Suprapubic skin (tissue), 4 donors: ENCODE results near the gene NEDD9. TPM values are rescaled to one million over a fixed set of nuclear protein-coding genes. Genes with fewer than 3 reads are reported as not detected.

Experiments
- DNase-seq, 2 donors: peaks; one replicate each; pipeline ENCODE4 v3.0.0-alpha.2; 2019; ENCODE audit warnings: low spot score in 2 of 2
- H3K27ac ChIP-seq: fragments of 200-600 bp; sonication (generic); one replicate; pipeline ENCODE4 v1.5.1; 2019
- H3K27me3 ChIP-seq: fragments of 200-600 bp; sonication (generic); one replicate; pipeline ENCODE4 v1.5.1; 2019
- H3K36me3 ChIP-seq: fragments of 200-600 bp; sonication (generic); one replicate; pipeline ENCODE4 v1.5.1; 2019
- H3K4me1 ChIP-seq: fragments of 200-600 bp; sonication (generic); one replicate; pipeline ENCODE4 v1.5.1; 2019
- H3K4me3 ChIP-seq: fragments of 200-600 bp; sonication (generic); one replicate; pipeline ENCODE4 v1.5.1; 2019; ENCODE audit warnings: mild to moderate bottlenecking
- H3K9me3 ChIP-seq: fragments of 200-600 bp; sonication (generic); one replicate; pipeline ENCODE4 v1.5.1; 2019
- CTCF ChIP-seq, 2 donors: fragments of 200-600 bp in 1 of 2; fragments of 450-650 bp in 1 of 2; sonication (generic) in 1 of 2; IDR thresholded peaks; one replicate each; pipeline ENCODE4 v1.5.1; 2016 to 2019; ENCODE audit warnings: antibody characterized with exemption in 2 of 2, mild to moderate bottlenecking in 1 of 2, moderate library complexity in 1 of 2
- EP300 ChIP-seq: sonication (generic); formaldehyde crosslinking; IDR thresholded peaks from one replicate; pipeline ENCODE4 v1.6.1; 2017; ENCODE audit warnings: antibody characterized with exemption
- POLR2A ChIP-seq, 2 donors: fragments of 450-650 bp; IDR thresholded peaks; one replicate each; pipeline ENCODE4 v1.6.1; 2017; ENCODE audit warnings: antibody characterized with exemption in 2 of 2, mild to moderate bottlenecking in 2 of 2, moderate library complexity in 2 of 2
- POLR2AphosphoS5 ChIP-seq, 3 donors: sonication (generic); formaldehyde crosslinking; IDR thresholded peaks; one replicate each; pipeline ENCODE4 v1.6.1; 2017; ENCODE audit warnings: antibody characterized with exemption in 3 of 3
- WGBS: methylation state at CpG from one replicate; pipeline ENCODE4 v1.1.5; 2018; 5-methylcytosine and 5-hydroxymethylcytosine counted together
- total RNA-seq, 4 donors: library from RNA; depleted of rRNA; stranded (reverse); fragments of >200 nt; gene quantifications; one replicate each; pipeline ENCODE4 v1.1.0, GENCODE V29; 2016

NEDD9 gene
- total RNA-seq, 4 donors from 2014 or later: 18.3 to 29.8 (median 22.4) TPM

- no peak for DNase-seq
- H3K27me3 ChIP-seq: no peaks in the 10 kb centered on the region
- TF ChIP-seq POLR2AphosphoS5 (IDR thresholded peaks at IDR 0.05) (no peak), CTCF (IDR thresholded peaks at IDR 0.05) (no peak), EP300 (no peak), POLR2A (IDR thresholded peaks at IDR 0.05) (no peak)
- peaks cover 66% of the 10 kb centered on the region for H3K36me3 ChIP-seq
- H3K4me1 ChIP-seq: peaks cover 4% of the 10 kb centered on the region
- no peak overlapping the region for H3K27ac ChIP-seq
- H3K4me3 ChIP-seq: no peak overlapping the region
- H3K9me3 ChIP-seq: no peaks in the 10 kb centered on the region
- 93% methylated on average over 17 of the region's 21 CpGs for WGBS
These were observed 42.4 kb downstream of the NEDD9 start for GRCh38 chr6:11189865-11190624.

GRCh38 chr6:11188161-11188915 is 44.1 kb downstream of the NEDD9 start:
- no peaks in the 10 kb centered on the region for H3K9me3 ChIP-seq
- no peak for DNase-seq
- no peak overlapping the region for H3K4me3 ChIP-seq
- H3K27me3 ChIP-seq: no peaks in the 10 kb centered on the region
- no peak for TF ChIP-seq CTCF (IDR thresholded peaks at IDR 0.05)
- TF ChIP-seq POLR2A (IDR thresholded peaks at IDR 0.05): no peak
- TF ChIP-seq EP300: no peak
- TF ChIP-seq POLR2AphosphoS5 (IDR thresholded peaks at IDR 0.05): no peak
- H3K27ac ChIP-seq: no peak overlapping the region
- H3K4me1 ChIP-seq: peaks cover 2% of the 10 kb centered on the region
- 84% methylated on average over 5 of the region's 5 CpGs for WGBS
- peaks cover 74% of the 10 kb centered on the region for H3K36me3 ChIP-seq

GRCh38 chr6:11187301-11187700 is 45.2 kb downstream of the NEDD9 start:
- H3K9me3 ChIP-seq: no peaks in the 10 kb centered on the region
- no peak for DNase-seq
- H3K27ac ChIP-seq: no peak overlapping the region
- H3K4me1 ChIP-seq: peaks cover 2% of the 10 kb centered on the region
- H3K4me3 ChIP-seq: no peak overlapping the region
- TF ChIP-seq POLR2AphosphoS5 (IDR thresholded peaks at IDR 0.05): no peak
- no peak for TF ChIP-seq POLR2A (IDR thresholded peaks at IDR 0.05)
- no peak for TF ChIP-seq CTCF (IDR thresholded peaks at IDR 0.05)
- 95% methylated on average over 6 of the region's 6 CpGs for WGBS
- H3K36me3 ChIP-seq: peaks cover 68% of the 10 kb centered on the region
- H3K27me3 ChIP-seq: no peaks in the 10 kb centered on the region

- peaks cover 50% of the 10 kb centered on the region for H3K36me3 ChIP-seq
These were observed 47.1 kb downstream of the NEDD9 start for GRCh38 chr6:11185204-11185842.

More at GRCh38 chr6:11185204-11185842, 47.1 kb downstream of the NEDD9 start:
- no peak overlapping the region for H3K27ac ChIP-seq
- TF ChIP-seq POLR2A (IDR thresholded peaks at IDR 0.05): no peak
- TF ChIP-seq EP300: no peak
- no peak for TF ChIP-seq POLR2AphosphoS5 (IDR thresholded peaks at IDR 0.05)
- no peak for TF ChIP-seq CTCF (IDR thresholded peaks at IDR 0.05)
- no peaks in the 10 kb centered on the region for H3K27me3 ChIP-seq
- WGBS: 94% methylated on average over 17 of the region's 17 CpGs
- DNase-seq: no peak
- no peak overlapping the region for H3K4me3 ChIP-seq
- H3K4me1 ChIP-seq: peaks cover 2% of the 10 kb centered on the region
- H3K9me3 ChIP-seq: no peaks in the 10 kb centered on the region
